WTC11 (cell line): ENCODE data around the gene CAMTA1. TPM values are rescaled to one million over a fixed set of nuclear protein-coding genes. Genes with fewer than 3 reads are reported as not detected.

ENCODE experiments used
- ATAC-seq: fragments of 200-7000 bp; cut with Tn5 transposase; 2 replicates; pipeline ENCODE4 v1.10.0; 2021; ENCODE audit warnings: mild to moderate bottlenecking, moderate library complexity
- CTCF ChIA-PET: fragments of 300-600 bp; sonication (Branson Sonifier 250); formaldehyde crosslinking; loops from one replicate; lab custom pipeline; 2021; ENCODE audit warnings: antibody characterized with exemption; lab: Charles Lee
- POLR2A ChIA-PET: fragments of 350-600 bp; sonication (Branson Sonifier 250); formaldehyde crosslinking; loops from one replicate; lab custom pipeline; 2021; ENCODE audit warnings: antibody characterized with exemption; lab: Charles Lee
- DNase-seq: peaks from one replicate; pipeline ENCODE4 v3.0.0; 2021; ENCODE audit warnings: low spot score
- H3K27ac Mint-ChIP-seq: 2 replicates; pipeline ENCODE4 v1.8.0; 2021; ENCODE audit warnings: mixed read lengths
- H3K27me3 Mint-ChIP-seq: 2 replicates; pipeline ENCODE4 v1.8.0; 2021; ENCODE audit warnings: low read depth, mild to moderate bottlenecking, moderate library complexity, mixed read lengths
- H3K36me3 Mint-ChIP-seq: 2 replicates; pipeline ENCODE4 v1.8.0; 2021; ENCODE audit warnings: mixed read lengths
- H3K4me1 Mint-ChIP-seq: 2 replicates; pipeline ENCODE4 v1.8.0; 2022; ENCODE audit warnings: mixed read lengths
- H3K4me3 Mint-ChIP-seq: 2 replicates; pipeline ENCODE4 v1.8.0; 2021; ENCODE audit warnings: mild to moderate bottlenecking, moderate library complexity, mixed read lengths
- H3K9me3 Mint-ChIP-seq: 2 replicates; pipeline ENCODE4 v1.8.0; 2021; ENCODE audit warnings: mixed read lengths
- ATF1 ChIP-seq: sonication (generic); formaldehyde crosslinking; IDR thresholded peaks from 2 replicates; pipeline ENCODE4 v1.8.1; 2023; ENCODE audit warnings: mild to moderate bottlenecking, moderate library complexity, missing genetic modification reagents
- FOXK1 ChIP-seq: sonication (generic); formaldehyde crosslinking; IDR thresholded peaks from 2 replicates; pipeline ENCODE4 v1.8.0; 2022; ENCODE audit warnings: mild to moderate bottlenecking, moderate library complexity, missing genetic modification reagents
- JUN ChIP-seq: sonication (generic); formaldehyde crosslinking; IDR thresholded peaks from 2 replicates; pipeline ENCODE4 v1.8.0; 2023; ENCODE audit warnings: mild to moderate bottlenecking, missing genetic modification reagents
- NFATC4 ChIP-seq: fragments of 250-450 bp; sonication (Bioruptor Pico); IDR thresholded peaks from 2 replicates; pipeline ENCODE4 v1.9.0; 2021; ENCODE audit warnings: mild to moderate bottlenecking
- NFYB ChIP-seq: sonication (generic); formaldehyde crosslinking; conservative IDR thresholded peaks from 2 replicates; pipeline ENCODE4 v1.8.0; 2022; ENCODE audit warnings: low read depth, missing genetic modification reagents
- PRRX2 ChIP-seq: fragments of 250-450 bp; sonication (Bioruptor Pico); IDR thresholded peaks from 2 replicates; pipeline ENCODE4 v1.8.0; 2021; ENCODE audit warnings: mild to moderate bottlenecking
- SP1 ChIP-seq: sonication (generic); formaldehyde crosslinking; conservative IDR thresholded peaks from 2 replicates; pipeline ENCODE4 v1.8.1; 2022; ENCODE audit warnings: missing genetic modification reagents
- ZNF138 ChIP-seq: sonication (generic); formaldehyde crosslinking; conservative IDR thresholded peaks from 2 replicates; pipeline ENCODE4 v1.8.1; 2022; ENCODE audit warnings: mild to moderate bottlenecking, moderate library complexity, missing genetic modification reagents
- ZNF219 ChIP-seq: sonication (generic); formaldehyde crosslinking; IDR thresholded peaks from 2 replicates; pipeline ENCODE4 v1.8.0; 2023; ENCODE audit warnings: missing genetic modification reagents, mild to moderate bottlenecking, borderline replicate concordance
- ZNF317 ChIP-seq: sonication (generic); formaldehyde crosslinking; IDR thresholded peaks from 2 replicates; pipeline ENCODE4 v1.8.1; 2023; ENCODE audit warnings: low read depth, mild to moderate bottlenecking, moderate library complexity, missing genetic modification reagents, borderline replicate concordance
- total RNA-seq: library from RNA; stranded (reverse); gene quantifications from 3 replicates; pipeline ENCODE4 v1.2.3, GENCODE V29; 2021
- TF ChIP-seq, protein P1 (sequence below): sonication (generic); formaldehyde crosslinking; IDR thresholded peaks from 2 replicates; pipeline ENCODE4 v1.8.1; 2022; ENCODE audit warnings: missing genetic modification reagents, borderline replicate concordance
- TF ChIP-seq, protein P2 (sequence below): sonication (generic); formaldehyde crosslinking; IDR thresholded peaks from 2 replicates; pipeline ENCODE4 v1.8.0; 2022; ENCODE audit warnings: mild to moderate bottlenecking, missing genetic modification reagents
- TF ChIP-seq, protein P3 (sequence below): sonication (generic); formaldehyde crosslinking; IDR thresholded peaks from 2 replicates; pipeline ENCODE4 v1.8.1; 2023; ENCODE audit warnings: mild to moderate bottlenecking, missing genetic modification reagents
- TF ChIP-seq, protein P4 (sequence below): sonication (generic); formaldehyde crosslinking; IDR thresholded peaks from 2 replicates; pipeline ENCODE4 v1.8.0; 2022; ENCODE audit warnings: missing genetic modification reagents
- TF ChIP-seq, protein P5 (sequence below): fragments of 250-450 bp; sonication (Bioruptor Pico); IDR thresholded peaks from 2 replicates; pipeline ENCODE4 v1.9.0; 2021; ENCODE audit warnings: mild to moderate bottlenecking

CAMTA1 gene
- total RNA-seq, 1 experiment from 2014 or later: 86.4 TPM

DNA sequence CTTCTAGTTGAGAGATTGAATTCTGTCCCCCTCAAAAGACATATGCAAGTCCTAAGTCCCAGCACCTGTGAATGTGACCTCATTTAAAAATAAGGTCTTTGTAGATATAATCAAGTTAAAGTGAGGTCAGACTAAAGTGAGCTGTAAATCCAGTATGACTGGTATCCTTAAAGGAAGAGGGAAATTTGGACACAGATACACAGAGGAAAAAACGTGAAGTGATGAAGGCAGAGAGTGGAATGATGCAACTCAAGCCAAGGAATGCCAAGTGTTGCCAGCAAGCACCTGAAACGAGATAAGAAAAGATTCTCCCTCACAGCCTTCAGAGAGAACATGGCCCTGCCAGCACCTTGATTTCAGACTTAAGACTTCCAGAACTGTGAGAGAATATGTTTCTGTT lies 541.1 kb downstream of the CAMTA1 start:
- ATAC-seq: no peak
- CTCF ChIA-PET: no interaction called here

DNA sequence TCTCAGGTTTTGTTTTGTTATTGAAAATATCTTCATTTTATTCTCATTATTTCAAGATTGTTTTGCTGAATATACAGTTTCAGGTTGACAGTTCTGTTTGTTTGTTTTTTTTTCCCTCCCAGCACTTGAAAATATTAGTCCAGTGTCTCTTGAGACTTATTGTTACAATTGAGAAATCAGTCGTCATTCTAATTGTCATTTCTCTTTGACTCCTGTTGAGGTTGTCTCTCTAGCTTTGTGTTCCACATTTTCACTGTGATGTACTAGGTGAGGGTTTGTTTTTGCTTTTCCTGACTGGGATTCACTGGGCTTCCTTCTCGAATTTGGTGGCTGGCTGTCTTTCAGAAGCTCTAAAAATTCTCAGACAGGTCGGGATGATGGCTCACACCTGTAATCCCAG lies 542.6 kb downstream of the CAMTA1 start:
- Mint-ChIP-seq H3K36me3 (peaks cover 13% of the 10 kb centered on the region), H3K4me1 (no peaks in the 10 kb centered on the region), H3K4me3 (no peak overlapping the region), H3K27me3 (no peaks in the 10 kb centered on the region), H3K9me3 (peaks cover 23% of the 10 kb centered on the region), H3K27ac (no peak overlapping the region)
- POLR2A ChIA-PET: no interaction called here
- no peak for DNase-seq
- ATAC-seq: no peak
- CTCF ChIA-PET: interaction anchor here (1.2 kb wide), 1 partner anchor 258 kb away, joined by 3 read pairs; no protein-coding TSS in a partner anchor
- TF ChIP-seq, protein P1, sequence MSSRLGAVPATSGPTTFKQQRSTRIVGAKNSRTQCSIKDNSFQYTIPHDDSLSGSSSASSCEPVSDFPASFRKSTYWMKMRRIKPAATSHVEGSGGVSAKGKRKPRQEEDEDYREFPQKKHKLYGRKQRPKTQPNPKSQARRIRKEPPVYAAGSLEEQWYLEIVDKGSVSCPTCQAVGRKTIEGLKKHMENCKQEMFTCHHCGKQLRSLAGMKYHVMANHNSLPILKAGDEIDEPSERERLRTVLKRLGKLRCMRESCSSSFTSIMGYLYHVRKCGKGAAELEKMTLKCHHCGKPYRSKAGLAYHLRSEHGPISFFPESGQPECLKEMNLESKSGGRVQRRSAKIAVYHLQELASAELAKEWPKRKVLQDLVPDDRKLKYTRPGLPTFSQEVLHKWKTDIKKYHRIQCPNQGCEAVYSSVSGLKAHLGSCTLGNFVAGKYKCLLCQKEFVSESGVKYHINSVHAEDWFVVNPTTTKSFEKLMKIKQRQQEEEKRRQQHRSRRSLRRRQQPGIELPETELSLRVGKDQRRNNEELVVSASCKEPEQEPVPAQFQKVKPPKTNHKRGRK: no peak
- peak; percentile 77; the same call in 1 of the 2 replicates for TF ChIP-seq ZNF317 (CRISPR knock-in tag)

More for the DNA sequence above, 541.1 kb downstream of the CAMTA1 start:
- POLR2A ChIA-PET: no interaction called here
- H3K4me1 Mint-ChIP-seq: no peaks in the 10 kb centered on the region
- no peak for TF ChIP-seq PRRX2 (CRISPR knock-in tag)
- TF ChIP-seq ZNF138 (CRISPR knock-in tag): no peak
- TF ChIP-seq, protein P2, sequence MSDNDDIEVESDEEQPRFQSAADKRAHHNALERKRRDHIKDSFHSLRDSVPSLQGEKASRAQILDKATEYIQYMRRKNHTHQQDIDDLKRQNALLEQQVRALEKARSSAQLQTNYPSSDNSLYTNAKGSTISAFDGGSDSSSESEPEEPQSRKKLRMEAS (CRISPR knock-in tag): no peak
- TF ChIP-seq NFATC4: no peak
- TF ChIP-seq, protein P3, sequence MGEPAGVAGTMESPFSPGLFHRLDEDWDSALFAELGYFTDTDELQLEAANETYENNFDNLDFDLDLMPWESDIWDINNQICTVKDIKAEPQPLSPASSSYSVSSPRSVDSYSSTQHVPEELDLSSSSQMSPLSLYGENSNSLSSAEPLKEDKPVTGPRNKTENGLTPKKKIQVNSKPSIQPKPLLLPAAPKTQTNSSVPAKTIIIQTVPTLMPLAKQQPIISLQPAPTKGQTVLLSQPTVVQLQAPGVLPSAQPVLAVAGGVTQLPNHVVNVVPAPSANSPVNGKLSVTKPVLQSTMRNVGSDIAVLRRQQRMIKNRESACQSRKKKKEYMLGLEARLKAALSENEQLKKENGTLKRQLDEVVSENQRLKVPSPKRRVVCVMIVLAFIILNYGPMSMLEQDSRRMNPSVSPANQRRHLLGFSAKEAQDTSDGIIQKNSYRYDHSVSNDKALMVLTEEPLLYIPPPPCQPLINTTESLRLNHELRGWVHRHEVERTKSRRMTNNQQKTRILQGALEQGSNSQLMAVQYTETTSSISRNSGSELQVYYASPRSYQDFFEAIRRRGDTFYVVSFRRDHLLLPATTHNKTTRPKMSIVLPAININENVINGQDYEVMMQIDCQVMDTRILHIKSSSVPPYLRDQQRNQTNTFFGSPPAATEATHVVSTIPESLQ (CRISPR knock-in tag): no peak
- TF ChIP-seq NFYB (CRISPR knock-in tag): no peak
- no peak for TF ChIP-seq JUN (CRISPR knock-in tag)
- no peak for TF ChIP-seq ZNF219
- no peak for TF ChIP-seq SP1 (CRISPR knock-in tag)
- TF ChIP-seq ATF1 (CRISPR knock-in tag): no peak
- no peak for TF ChIP-seq ZNF317 (CRISPR knock-in tag)
- TF ChIP-seq FOXK1 (CRISPR knock-in tag): no peak
- TF ChIP-seq, protein P4, sequence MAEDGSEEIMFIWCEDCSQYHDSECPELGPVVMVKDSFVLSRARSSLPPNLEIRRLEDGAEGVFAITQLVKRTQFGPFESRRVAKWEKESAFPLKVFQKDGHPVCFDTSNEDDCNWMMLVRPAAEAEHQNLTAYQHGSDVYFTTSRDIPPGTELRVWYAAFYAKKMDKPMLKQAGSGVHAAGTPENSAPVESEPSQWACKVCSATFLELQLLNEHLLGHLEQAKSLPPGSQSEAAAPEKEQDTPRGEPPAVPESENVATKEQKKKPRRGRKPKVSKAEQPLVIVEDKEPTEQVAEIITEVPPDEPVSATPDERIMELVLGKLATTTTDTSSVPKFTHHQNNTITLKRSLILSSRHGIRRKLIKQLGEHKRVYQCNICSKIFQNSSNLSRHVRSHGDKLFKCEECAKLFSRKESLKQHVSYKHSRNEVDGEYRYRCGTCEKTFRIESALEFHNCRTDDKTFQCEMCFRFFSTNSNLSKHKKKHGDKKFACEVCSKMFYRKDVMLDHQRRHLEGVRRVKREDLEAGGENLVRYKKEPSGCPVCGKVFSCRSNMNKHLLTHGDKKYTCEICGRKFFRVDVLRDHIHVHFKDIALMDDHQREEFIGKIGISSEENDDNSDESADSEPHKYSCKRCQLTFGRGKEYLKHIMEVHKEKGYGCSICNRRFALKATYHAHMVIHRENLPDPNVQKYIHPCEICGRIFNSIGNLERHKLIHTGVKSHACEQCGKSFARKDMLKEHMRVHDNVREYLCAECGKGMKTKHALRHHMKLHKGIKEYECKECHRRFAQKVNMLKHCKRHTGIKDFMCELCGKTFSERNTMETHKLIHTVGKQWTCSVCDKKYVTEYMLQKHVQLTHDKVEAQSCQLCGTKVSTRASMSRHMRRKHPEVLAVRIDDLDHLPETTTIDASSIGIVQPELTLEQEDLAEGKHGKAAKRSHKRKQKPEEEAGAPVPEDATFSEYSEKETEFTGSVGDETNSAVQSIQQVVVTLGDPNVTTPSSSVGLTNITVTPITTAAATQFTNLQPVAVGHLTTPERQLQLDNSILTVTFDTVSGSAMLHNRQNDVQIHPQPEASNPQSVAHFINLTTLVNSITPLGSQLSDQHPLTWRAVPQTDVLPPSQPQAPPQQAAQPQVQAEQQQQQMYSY (CRISPR knock-in tag): no peak
- TF ChIP-seq, protein P5, sequence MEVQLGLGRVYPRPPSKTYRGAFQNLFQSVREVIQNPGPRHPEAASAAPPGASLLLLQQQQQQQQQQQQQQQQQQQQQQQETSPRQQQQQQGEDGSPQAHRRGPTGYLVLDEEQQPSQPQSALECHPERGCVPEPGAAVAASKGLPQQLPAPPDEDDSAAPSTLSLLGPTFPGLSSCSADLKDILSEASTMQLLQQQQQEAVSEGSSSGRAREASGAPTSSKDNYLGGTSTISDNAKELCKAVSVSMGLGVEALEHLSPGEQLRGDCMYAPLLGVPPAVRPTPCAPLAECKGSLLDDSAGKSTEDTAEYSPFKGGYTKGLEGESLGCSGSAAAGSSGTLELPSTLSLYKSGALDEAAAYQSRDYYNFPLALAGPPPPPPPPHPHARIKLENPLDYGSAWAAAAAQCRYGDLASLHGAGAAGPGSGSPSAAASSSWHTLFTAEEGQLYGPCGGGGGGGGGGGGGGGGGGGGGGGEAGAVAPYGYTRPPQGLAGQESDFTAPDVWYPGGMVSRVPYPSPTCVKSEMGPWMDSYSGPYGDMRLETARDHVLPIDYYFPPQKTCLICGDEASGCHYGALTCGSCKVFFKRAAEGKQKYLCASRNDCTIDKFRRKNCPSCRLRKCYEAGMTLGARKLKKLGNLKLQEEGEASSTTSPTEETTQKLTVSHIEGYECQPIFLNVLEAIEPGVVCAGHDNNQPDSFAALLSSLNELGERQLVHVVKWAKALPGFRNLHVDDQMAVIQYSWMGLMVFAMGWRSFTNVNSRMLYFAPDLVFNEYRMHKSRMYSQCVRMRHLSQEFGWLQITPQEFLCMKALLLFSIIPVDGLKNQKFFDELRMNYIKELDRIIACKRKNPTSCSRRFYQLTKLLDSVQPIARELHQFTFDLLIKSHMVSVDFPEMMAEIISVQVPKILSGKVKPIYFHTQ (CRISPR knock-in tag): no peak
- peaks cover 13% of the 10 kb centered on the region for H3K36me3 Mint-ChIP-seq
- no peak for DNase-seq
- H3K27ac Mint-ChIP-seq: no peak overlapping the region
- no peaks in the 10 kb centered on the region for H3K27me3 Mint-ChIP-seq
- H3K9me3 Mint-ChIP-seq: peaks cover 23% of the 10 kb centered on the region
- H3K4me3 Mint-ChIP-seq: no peak overlapping the region
